IMR-90 (cell line): Measurements from ENCODE around the gene ZNF362.

Source experiments
- BHLHE40 ChIP-seq: fragments of 150-350 bp; IDR thresholded peaks from 2 replicates; pipeline ENCODE4 v1.6.1; 2016; ENCODE audit warnings: mild to moderate bottlenecking, low read depth, low read length
- TF ChIP-seq, protein P1 (sequence below): conservative IDR thresholded peaks from 2 replicates; pipeline ENCODE4 v1.5.1; 2012; ENCODE audit warnings: mild to moderate bottlenecking, low read depth, low read length, improper control_type of control experiment

DNA sequence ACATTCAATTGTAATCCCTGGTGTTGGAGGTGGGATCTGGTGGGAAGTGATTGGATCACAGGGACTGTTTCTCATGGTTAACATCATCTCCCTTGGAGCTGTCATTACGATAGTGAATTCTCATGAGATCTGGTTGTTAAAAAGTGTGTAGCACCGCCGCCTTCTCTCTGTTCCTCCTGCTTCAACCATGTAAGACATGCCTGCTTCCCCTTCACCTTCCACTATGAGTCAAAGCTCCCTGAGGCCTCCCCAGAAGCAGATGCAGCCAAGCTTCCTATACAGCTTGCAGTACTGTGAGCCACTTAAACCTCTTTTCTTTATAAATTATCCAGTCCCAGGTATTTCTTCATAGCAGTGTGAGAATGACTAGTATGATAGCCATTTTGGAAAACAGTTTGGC, 44.3 kb upstream of the ZNF362 start:
- TF ChIP-seq, protein P1, sequence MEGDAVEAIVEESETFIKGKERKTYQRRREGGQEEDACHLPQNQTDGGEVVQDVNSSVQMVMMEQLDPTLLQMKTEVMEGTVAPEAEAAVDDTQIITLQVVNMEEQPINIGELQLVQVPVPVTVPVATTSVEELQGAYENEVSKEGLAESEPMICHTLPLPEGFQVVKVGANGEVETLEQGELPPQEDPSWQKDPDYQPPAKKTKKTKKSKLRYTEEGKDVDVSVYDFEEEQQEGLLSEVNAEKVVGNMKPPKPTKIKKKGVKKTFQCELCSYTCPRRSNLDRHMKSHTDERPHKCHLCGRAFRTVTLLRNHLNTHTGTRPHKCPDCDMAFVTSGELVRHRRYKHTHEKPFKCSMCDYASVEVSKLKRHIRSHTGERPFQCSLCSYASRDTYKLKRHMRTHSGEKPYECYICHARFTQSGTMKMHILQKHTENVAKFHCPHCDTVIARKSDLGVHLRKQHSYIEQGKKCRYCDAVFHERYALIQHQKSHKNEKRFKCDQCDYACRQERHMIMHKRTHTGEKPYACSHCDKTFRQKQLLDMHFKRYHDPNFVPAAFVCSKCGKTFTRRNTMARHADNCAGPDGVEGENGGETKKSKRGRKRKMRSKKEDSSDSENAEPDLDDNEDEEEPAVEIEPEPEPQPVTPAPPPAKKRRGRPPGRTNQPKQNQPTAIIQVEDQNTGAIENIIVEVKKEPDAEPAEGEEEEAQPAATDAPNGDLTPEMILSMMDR, result no peak
- TF ChIP-seq BHLHE40, result no peak
